Activated naive CD4-positive, alpha-beta T cell treated with anti-CD3 and anti-CD28 coated beads for 36 hours (primary cell): ENCODE results near the gene ESRRB. TPM values are rescaled to one million over a fixed set of nuclear protein-coding genes. Genes with fewer than 3 reads are reported as not detected.

ENCODE experiments used
- CTCF ChIA-PET: fragments of 350-600 bp; sonication (Branson Sonifier 250); formaldehyde crosslinking; loops from one replicate; lab custom pipeline; 2021; ENCODE audit warnings: antibody characterized with exemption; lab: Charles Lee
- DNase-seq: peaks from one replicate; pipeline ENCODE4 v3.0.0-alpha.2; 2020
- H3K27ac Mint-ChIP-seq: one replicate; pipeline ENCODE4 v1.8.0; 2021; ENCODE audit warnings: mild to moderate bottlenecking, mixed read lengths
- H3K27me3 Mint-ChIP-seq: one replicate; pipeline ENCODE4 v1.8.0; 2021; ENCODE audit warnings: low read depth, mixed read lengths
- H3K36me3 Mint-ChIP-seq: one replicate; pipeline ENCODE4 v1.8.0; 2021; ENCODE audit warnings: low read depth, mixed read lengths
- H3K4me1 Mint-ChIP-seq: one replicate; pipeline ENCODE4 v1.8.0; 2021; ENCODE audit warnings: low read depth, mixed read lengths
- H3K4me3 Mint-ChIP-seq: one replicate; pipeline ENCODE4 v1.8.0; 2021; ENCODE audit warnings: mild to moderate bottlenecking, moderate library complexity, mixed read lengths
- H3K9me3 Mint-ChIP-seq: one replicate; pipeline ENCODE4 v1.8.0; 2021; ENCODE audit warnings: mixed read lengths
- intact Hi-C: fragments of 100-400 bp; cut with micrococcal nuclease; formaldehyde crosslinking; loops from one replicate; pipeline ENCODE4 v1.15.1; 2023
- total RNA-seq, 2 experiments: library from RNA; stranded (reverse); gene quantifications; one replicate each; pipeline ENCODE4 v1.2.3, GENCODE V29; 2021

The ESRRB gene
- total RNA-seq, 2 experiments from 2014 or later, result not detected

DNA sequence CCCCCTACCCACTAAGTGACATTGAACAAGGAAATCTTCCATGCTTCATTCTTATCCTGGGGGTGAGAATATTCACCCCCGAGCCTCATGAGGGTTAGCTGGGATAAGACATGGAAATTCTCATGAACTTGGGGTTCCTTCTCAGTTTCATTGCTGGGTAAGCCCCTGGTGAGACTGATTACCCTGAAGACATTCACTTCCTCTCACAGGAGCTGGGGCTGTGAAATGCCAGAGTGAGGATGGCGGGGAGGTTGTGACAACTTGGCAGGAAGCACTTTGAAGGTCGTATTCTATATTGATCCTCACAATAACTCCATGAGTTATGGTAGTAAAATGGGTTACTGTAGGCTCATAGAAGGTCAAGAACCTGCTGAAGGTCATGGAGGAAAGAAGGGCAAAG is 43.5 kb downstream of the ESRRB start:
- H3K9me3 Mint-ChIP-seq, result no peaks in the 10 kb centered on the region
- H3K27ac Mint-ChIP-seq, result no peak overlapping the region
- no peak for DNase-seq
- peaks cover under 1% of the 10 kb centered on the region for H3K4me1 Mint-ChIP-seq
- intact Hi-C loops, result no loop called here
- no peaks in the 10 kb centered on the region for H3K36me3 Mint-ChIP-seq
- peaks cover 15% of the 10 kb centered on the region for H3K27me3 Mint-ChIP-seq
- no peak overlapping the region for H3K4me3 Mint-ChIP-seq
- CTCF ChIA-PET, result no interaction called here

DNA sequence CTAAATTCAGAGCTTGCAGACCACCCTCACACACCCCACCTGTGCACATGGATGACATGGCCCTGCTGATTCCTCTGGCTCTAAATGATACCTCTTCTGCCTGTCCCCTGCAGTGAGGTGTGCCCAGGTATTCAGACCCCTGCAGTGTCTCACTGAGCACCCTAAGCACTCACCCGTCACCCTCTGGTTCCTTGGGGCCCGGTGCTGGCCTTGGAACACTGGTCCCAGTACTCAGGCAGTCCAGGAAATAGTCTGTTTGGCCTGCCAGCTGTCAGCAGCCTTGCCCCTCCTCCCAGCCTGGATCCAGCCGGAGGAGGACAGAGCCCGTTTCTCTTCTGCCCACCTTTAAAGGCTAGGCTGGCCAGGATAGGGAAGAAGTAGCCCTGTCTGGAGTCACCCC is 44.9 kb downstream of the ESRRB start:
- H3K27ac Mint-ChIP-seq, result no peak overlapping the region
- no peaks in the 10 kb centered on the region for H3K4me1 Mint-ChIP-seq
- no peaks in the 10 kb centered on the region for H3K9me3 Mint-ChIP-seq
- no peaks in the 10 kb centered on the region for H3K36me3 Mint-ChIP-seq
- intact Hi-C loops, result no loop called here
- CTCF ChIA-PET, result no interaction called here
- H3K27me3 Mint-ChIP-seq, result peaks cover 7% of the 10 kb centered on the region
- no peak for DNase-seq
- no peak overlapping the region for H3K4me3 Mint-ChIP-seq

DNA sequence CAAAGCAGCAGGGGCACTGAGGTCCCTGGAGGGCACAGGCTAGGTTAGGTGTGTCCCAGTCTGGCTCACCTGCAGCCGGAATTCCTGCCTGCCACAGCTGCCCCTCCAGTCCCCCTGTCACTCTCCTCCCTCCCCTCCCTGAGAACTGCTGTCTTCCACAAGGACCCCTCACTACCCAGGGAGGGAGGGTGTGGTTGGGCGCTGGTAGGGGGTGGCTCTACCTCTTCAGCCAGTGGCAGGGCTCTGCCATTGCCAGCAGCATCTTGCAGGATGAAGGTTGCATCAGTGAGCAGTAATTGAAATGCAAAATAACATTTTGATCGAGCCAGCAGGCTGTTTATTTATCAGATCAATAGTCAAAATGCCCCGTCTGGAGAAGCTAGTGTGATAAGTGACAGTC is 45.7 kb downstream of the ESRRB start:
- H3K4me3 Mint-ChIP-seq, result no peak overlapping the region
- intact Hi-C loops, result no loop called here
- H3K36me3 Mint-ChIP-seq, result no peaks in the 10 kb centered on the region
- H3K9me3 Mint-ChIP-seq, result no peaks in the 10 kb centered on the region
- no peaks in the 10 kb centered on the region for H3K4me1 Mint-ChIP-seq
- H3K27ac Mint-ChIP-seq, result no peak overlapping the region
- CTCF ChIA-PET, result no interaction called here
- H3K27me3 Mint-ChIP-seq, result peaks cover 5% of the 10 kb centered on the region
- DNase-seq, result no peak

DNA sequence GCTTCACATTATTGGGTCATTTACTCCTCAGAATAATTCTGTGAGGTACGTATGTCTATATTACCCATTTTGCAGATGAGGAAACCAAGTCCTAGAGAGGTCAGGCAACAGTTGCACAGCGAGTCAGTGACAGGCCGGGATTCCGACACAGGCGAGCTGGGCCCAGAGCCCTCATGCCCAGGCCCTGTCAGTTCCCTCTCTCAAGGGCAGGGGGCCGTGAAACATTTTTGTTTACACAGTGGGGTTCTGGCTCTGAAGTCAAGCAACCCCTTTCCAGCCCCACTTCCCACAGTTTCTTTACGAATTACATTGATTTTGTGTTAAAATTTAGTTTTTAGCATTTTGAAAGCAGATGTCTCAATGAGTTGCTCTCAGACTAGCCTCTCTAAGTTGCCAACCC is 46.7 kb downstream of the ESRRB start:
- CTCF ChIA-PET, result no interaction called here
- intact Hi-C loops, result no loop called here

DNA sequence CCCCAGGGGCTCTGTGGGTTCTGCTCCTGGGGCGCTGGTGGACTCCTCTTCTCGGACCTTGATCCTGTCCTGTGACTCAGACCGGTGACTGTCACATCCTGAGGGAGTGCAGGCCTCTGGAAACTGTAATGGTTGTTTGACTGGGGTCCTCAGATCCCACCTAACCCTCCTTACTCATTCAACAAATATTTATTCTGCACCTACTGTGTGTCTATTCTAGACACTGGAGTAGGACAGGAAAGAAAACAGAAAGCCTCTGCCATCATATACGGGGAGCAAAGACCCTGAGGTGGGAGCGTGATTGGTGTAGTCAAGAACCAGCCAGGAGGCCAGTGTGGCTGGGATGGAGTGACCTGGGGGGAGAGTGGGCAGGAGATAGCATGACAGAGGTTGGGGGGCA is 47.6 kb downstream of the ESRRB start:
- peaks cover 2% of the 10 kb centered on the region for H3K27me3 Mint-ChIP-seq
- no peaks in the 10 kb centered on the region for H3K36me3 Mint-ChIP-seq
- CTCF ChIA-PET, result no interaction called here
- intact Hi-C loops, result no loop called here
- H3K27ac Mint-ChIP-seq, result no peak overlapping the region
- DNase-seq, result no peak
- no peak overlapping the region for H3K4me3 Mint-ChIP-seq
- no peaks in the 10 kb centered on the region for H3K4me1 Mint-ChIP-seq
- no peaks in the 10 kb centered on the region for H3K9me3 Mint-ChIP-seq

More for the DNA sequence above, 46.7 kb downstream of the ESRRB start:
- H3K4me1 Mint-ChIP-seq, result no peaks in the 10 kb centered on the region
- H3K4me3 Mint-ChIP-seq, result no peak overlapping the region
- no peak overlapping the region for H3K27ac Mint-ChIP-seq
- no peaks in the 10 kb centered on the region for H3K36me3 Mint-ChIP-seq
- DNase-seq, result no peak
- peaks cover 2% of the 10 kb centered on the region for H3K27me3 Mint-ChIP-seq
- no peaks in the 10 kb centered on the region for H3K9me3 Mint-ChIP-seq

DNA sequence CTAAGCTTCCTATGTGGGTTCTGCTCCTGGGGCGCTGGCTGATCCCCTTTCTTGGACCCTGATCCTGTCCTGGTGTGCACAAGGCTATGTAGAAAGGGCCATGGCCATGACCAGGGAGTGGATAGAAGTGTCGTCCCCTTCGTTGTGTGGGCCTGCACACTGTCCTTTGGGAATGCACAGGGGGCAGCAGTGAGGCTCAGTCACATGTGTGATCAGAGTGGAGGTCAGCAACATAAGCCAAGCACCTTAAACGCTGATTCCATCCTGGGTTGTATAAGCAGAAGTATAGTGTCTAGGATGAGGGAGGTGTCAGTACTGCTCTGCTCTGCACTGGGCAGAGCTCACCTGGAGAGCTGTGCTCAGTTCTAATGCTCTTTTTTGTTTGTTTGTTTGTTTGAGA is 48.4 kb downstream of the ESRRB start:
- no peak overlapping the region for H3K4me3 Mint-ChIP-seq
- H3K4me1 Mint-ChIP-seq, result no peaks in the 10 kb centered on the region
- no peaks in the 10 kb centered on the region for H3K9me3 Mint-ChIP-seq
- no peak for DNase-seq
- intact Hi-C loops, result no loop called here
- CTCF ChIA-PET, result no interaction called here
- no peaks in the 10 kb centered on the region for H3K36me3 Mint-ChIP-seq
- no peak overlapping the region for H3K27ac Mint-ChIP-seq
- H3K27me3 Mint-ChIP-seq, result peaks cover 2% of the 10 kb centered on the region

DNA sequence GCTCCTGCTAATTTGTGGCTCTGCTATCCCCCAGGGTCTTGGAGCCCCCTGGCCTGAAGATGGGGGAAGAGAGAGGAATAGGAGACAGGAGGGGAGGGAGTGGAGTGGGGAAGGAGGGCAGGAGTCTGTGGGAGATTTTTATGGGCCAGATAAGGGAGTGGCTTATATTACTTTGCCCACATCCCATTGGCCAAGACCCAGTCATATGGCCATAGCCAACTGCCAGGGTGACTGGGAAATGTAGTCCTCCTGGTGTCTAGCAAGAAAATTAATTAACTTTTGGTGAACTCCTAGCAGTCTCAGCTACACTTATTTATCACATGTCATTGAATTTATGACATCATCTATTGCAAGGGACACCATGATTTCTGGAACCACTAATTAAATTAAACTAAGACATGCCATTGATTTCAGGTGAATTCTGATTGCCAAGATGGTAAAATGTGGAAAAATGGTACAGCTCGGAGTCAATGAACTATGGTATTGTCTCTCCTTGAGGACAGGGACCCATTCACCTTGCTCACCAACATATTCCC is 50.3 kb downstream of the ESRRB start:
- peaks cover 2% of the 10 kb centered on the region for H3K27me3 Mint-ChIP-seq
- H3K4me1 Mint-ChIP-seq, result no peaks in the 10 kb centered on the region
- CTCF ChIA-PET, result interaction anchor here (0.9 to 1.2 kb wide), 2 partner anchors 30 to 717 kb away, joined by 3 read pairs; no protein-coding TSS in a partner anchor
- no peak for DNase-seq
- no peak overlapping the region for H3K4me3 Mint-ChIP-seq
- H3K9me3 Mint-ChIP-seq, result no peaks in the 10 kb centered on the region
- intact Hi-C loops, result no loop called here
- no peaks in the 10 kb centered on the region for H3K36me3 Mint-ChIP-seq
- H3K27ac Mint-ChIP-seq, result no peak overlapping the region

DNA sequence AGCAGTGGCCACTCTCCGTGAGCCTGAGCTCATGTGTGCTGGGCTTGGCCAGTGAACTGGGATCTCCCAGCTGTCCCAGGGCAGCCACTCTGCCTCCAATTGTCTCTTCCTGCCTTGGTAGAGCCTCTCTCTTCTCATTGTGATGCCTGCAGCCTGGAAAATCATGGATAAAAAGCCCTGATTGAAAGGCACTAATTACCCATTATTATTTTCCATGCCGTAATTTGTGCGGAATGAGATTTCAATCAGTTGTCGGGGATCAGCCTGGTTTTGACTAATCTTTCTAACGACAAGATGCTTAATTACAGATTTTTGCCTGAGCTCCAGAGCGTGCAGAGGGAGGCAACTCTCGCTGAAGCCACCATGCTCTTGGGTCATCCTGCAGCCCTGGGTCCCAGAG is 52.7 kb downstream of the ESRRB start:
- Mint-ChIP-seq H3K36me3 (no peaks in the 10 kb centered on the region), H3K4me1 (no peaks in the 10 kb centered on the region), H3K27me3 (peaks cover 2% of the 10 kb centered on the region), H3K4me3 (no peak overlapping the region), H3K9me3 (no peaks in the 10 kb centered on the region), H3K27ac (no peak overlapping the region)
- CTCF ChIA-PET, result no interaction called here
- intact Hi-C loops, result no loop called here
- DNase-seq, result no peak

DNA sequence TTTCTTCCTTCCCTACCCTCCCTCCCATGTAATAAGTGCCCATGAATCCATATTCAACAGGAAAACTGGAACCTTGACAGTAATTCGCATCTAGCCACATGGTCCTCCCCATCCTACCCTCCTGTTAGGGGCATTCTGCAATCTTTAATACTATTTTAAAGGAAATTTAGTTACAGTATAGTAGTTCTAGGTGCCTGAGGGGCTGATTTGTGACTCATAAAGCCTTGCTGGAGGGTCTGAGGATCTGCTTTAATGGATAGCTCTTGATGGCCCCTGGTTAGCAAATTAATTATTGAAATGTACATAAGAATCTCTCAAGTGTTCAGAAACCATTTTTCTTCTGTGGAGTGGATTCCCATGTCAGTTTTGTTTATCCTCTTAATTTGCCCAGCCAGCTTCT is 54.1 kb downstream of the ESRRB start:
- Mint-ChIP-seq H3K4me1 (no peaks in the 10 kb centered on the region), H3K27ac (no peak overlapping the region), H3K36me3 (no peaks in the 10 kb centered on the region), H3K27me3 (peaks cover under 1% of the 10 kb centered on the region), H3K4me3 (no peak overlapping the region), H3K9me3 (no peaks in the 10 kb centered on the region)
- CTCF ChIA-PET, result no interaction called here
- DNase-seq, result no peak
- intact Hi-C loops, result no loop called here

DNA sequence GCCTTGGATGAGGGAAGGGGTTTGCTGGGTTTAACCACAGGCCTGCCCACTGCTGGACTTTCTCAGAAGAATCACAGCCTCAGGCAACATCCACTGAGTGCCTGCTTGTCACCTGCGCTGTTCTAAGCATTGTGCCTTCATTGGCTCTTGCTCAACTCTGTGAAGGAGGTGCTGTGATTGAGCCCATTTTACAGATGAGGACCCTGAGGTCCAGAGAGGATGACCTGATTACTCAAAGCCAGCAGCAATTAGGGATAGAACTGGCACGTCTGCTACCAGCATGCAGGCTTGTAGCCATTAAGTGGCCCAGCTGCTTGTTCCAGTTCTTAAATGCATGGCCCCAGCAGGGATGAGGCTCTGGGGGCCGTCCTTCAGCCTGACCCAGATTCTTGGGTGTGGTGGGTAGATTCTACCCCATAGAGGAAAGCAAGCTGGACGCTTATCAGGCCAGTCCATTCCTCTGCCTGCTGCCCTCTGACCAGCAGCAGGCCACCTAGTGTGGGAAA is 54.6 kb downstream of the ESRRB start:
- Mint-ChIP-seq H3K4me1 (no peaks in the 10 kb centered on the region), H3K4me3 (no peak overlapping the region), H3K36me3 (no peaks in the 10 kb centered on the region), H3K27me3 (no peaks in the 10 kb centered on the region), H3K9me3 (no peaks in the 10 kb centered on the region), H3K27ac (no peak overlapping the region)
- intact Hi-C loops, result no loop called here
- CTCF ChIA-PET, result no interaction called here
- no peak for DNase-seq

DNA sequence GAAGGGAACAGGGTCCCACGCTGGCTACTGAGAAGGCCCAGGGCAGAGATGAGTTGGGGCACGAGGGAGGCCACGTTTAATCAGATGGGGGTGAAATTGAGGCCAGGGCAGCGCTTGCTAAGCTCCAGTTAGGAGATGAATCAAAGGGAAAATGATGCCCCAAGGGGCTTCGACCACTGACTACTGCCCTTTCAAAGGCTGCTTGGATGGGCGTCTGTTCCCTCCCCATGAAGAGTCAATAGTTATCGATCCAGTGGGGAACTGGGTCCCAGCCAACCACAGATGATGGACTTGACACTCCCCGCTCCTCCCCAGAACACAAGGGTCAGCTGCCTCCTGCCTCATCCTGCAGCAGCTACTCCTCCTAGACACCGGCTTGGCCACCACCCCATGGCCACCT is 55.6 kb downstream of the ESRRB start:
- Mint-ChIP-seq H3K4me1 (no peaks in the 10 kb centered on the region), H3K9me3 (no peaks in the 10 kb centered on the region)
- CTCF ChIA-PET, result no interaction called here

DNA sequence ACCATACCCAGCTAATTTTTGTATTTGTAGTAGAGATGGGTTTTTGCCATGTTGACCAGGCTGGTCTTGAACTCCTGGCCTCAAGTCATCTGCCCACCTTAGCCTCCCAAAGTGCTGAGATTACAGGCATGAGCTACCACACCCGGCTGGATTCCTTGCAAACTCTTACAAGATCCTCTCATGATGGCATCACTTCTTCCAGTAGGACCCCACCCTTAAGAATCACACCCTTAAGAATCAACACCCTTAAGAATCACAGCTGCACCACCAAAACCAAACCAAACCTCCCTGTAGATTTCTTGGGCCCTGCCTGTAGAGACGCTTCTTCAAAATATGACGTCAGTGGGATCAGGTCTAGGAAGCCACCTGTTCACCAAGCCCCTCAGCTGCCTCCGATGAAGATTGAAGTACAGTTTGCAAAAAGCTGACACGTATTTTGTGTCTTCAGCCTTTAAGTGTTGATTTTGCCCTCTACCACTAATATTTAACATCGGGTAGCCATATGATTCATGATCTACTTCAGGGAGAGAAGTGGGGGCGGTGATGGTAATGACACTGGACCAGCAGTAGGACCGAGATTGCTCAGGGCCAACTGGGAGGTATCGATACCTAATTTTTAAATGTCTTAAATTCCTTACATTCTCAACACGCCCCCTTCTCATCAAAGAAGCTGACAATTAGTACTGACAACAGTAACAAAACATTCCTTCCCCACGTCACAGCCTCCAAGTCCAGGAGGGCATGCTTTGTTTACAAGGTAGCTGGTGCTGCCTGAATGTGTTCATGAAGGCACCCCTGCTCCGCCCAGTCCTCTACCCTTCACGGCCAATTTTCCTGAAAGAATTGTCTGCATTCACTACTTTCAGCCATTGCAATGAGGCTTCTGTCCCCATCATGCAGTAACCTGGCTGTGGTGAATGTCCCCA is 57.2 kb downstream of the ESRRB start:
- Mint-ChIP-seq H3K27me3 (no peaks in the 10 kb centered on the region), H3K9me3 (no peaks in the 10 kb centered on the region), H3K36me3 (no peaks in the 10 kb centered on the region), H3K27ac (no peak overlapping the region), H3K4me1 (no peaks in the 10 kb centered on the region), H3K4me3 (no peak overlapping the region)
- DNase-seq, result no peak
- CTCF ChIA-PET, result no interaction called here
- intact Hi-C loops, result no loop called here

More for the DNA sequence above, 55.6 kb downstream of the ESRRB start:
- DNase-seq, result no peak
- intact Hi-C loops, result no loop called here
- Mint-ChIP-seq H3K36me3 (no peaks in the 10 kb centered on the region), H3K4me3 (no peak overlapping the region), H3K27ac (no peak overlapping the region), H3K27me3 (no peaks in the 10 kb centered on the region)

DNA sequence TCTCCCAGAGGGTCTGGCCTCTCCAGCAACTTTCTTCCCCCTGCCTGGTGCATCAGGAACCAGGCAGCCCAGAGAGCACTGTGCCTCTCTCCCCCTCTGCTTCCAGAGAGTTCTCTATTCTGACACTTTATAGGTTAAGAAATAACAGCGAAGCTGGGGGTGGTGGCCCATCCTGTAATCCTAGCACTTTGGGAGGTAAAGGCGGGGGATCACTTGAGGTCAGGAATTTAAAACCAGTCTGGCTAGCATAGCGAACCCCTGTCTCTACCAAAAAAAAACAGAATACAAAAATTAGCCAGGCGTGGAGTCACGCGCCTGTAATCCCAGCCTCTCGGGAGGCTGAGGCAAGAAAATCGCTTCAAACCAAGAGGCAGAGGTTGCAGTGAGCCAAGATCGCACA is 58.3 kb downstream of the ESRRB start:
- no peaks in the 10 kb centered on the region for H3K4me1 Mint-ChIP-seq
- no peak overlapping the region for H3K27ac Mint-ChIP-seq
- CTCF ChIA-PET, result no interaction called here
- intact Hi-C loops, result no loop called here
- H3K27me3 Mint-ChIP-seq, result no peaks in the 10 kb centered on the region
- no peak for DNase-seq
- H3K36me3 Mint-ChIP-seq, result no peaks in the 10 kb centered on the region
- H3K4me3 Mint-ChIP-seq, result no peak overlapping the region
- no peaks in the 10 kb centered on the region for H3K9me3 Mint-ChIP-seq
